ENCODE results near the gene TRIM65. TPM values are rescaled to one million over a fixed set of nuclear protein-coding genes. Genes with fewer than 3 reads are reported as not detected.

Gene TRIM65
- total and polyA plus RNA-seq, 2 of the 13 experiments (the other 11 are each of a cell fraction or from before 2014, with no cell fraction given), result 10.3 to 22.4 TPM

DNA sequence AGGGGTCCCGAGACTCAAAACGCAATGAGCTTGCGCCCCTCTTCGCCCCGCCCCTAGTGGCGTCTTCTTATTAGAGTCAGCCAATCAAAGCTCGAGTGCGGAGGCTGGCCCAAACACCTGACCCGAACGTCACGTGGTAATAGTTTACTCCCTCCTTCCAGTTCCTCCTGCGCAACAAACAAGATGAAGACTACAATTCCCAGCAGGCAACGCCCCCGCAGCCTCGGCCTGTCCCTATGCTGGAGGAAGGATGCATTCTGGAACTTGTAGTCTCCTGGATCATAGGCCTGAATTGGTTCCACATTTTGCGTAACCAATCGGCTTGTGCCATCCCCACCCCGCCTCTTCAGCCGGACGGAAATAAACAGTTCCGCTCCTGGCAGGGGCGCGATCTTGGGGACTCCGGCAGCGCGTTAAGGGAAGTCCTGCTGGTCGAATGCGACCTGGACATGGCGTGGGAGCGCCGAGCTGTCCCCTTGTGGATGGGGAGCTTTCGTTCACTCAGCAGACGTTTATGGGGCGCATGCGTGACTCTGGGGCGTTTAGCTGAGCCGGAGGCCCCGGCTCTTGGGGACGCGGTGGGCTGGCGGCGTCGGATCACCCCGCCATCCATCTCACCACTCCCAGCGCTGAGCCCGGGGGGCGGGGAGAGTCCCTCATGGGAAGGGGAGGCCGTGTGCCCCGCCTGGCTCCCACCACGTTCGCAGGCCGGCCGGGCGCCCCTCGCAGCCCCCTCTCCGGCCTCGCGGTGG lies 41.3 kb downstream of the TRIM65 start, which contains the start of gene WBP2 (continued):
- TF ChIP-seq REL (CRISPR knock-in tag; conservative IDR thresholded peaks at IDR 0.05) (0 out of 2 replicates have a peak, but pooled peaks have one; percentile 14), ASH2L (IDR thresholded peaks at IDR 0.05; ENCODE audit: insufficient read length, low read depth, low read length) (peak; percentile 75), SRSF1 (optimal IDR thresholded peaks at IDR 0.05; ENCODE audit: low read depth, low read length) (peak; percentile 92), HOXA7 (CRISPR knock-in tag; IDR thresholded peaks at IDR 0.05) (no peak), ZNF350 (CRISPR knock-in tag; IDR thresholded peaks at IDR 0.05; ENCODE audit: borderline replicate concordance, low read depth) (peak; percentile 98), ZNF556 (CRISPR knock-in tag; IDR thresholded peaks at IDR 0.05; ENCODE audit: borderline replicate concordance) (peak; percentile 38; the same call in 1 of the 2 replicates), ZNF34 (CRISPR knock-in tag; IDR thresholded peaks at IDR 0.05; ENCODE audit: borderline replicate concordance) (0 out of 2 replicates have a peak, but pooled peaks have one; percentile 59), ISX (CRISPR knock-in tag; conservative IDR thresholded peaks at IDR 0.05) (no peak; the same call in 1 of the 2 replicates), NR2F1 (CRISPR knock-in tag; IDR thresholded peaks at IDR 0.05) (no peak), SMARCC2 (IDR thresholded peaks at IDR 0.05) (no peak), ZNF781 (CRISPR knock-in tag; IDR thresholded peaks at IDR 0.05; ENCODE audit: borderline replicate concordance, not compliant biosample characterization) (no peak), ZNF746 (CRISPR knock-in tag; IDR thresholded peaks at IDR 0.05) (peak; percentile 75; the same call in 1 of the 2 replicates), POGZ (CRISPR knock-in tag; IDR thresholded peaks at IDR 0.05) (peak; percentile 65; the same call in 1 of the 2 replicates)
- TF ChIP-seq, protein P1, sequence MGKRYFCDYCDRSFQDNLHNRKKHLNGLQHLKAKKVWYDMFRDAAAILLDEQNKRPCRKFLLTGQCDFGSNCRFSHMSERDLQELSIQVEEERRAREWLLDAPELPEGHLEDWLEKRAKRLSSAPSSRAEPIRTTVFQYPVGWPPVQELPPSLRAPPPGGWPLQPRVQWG (CRISPR knock-in tag; IDR thresholded peaks at IDR 0.05; ENCODE audit: borderline replicate concordance, low read depth), result no peak
- TF ChIP-seq, protein P2, sequence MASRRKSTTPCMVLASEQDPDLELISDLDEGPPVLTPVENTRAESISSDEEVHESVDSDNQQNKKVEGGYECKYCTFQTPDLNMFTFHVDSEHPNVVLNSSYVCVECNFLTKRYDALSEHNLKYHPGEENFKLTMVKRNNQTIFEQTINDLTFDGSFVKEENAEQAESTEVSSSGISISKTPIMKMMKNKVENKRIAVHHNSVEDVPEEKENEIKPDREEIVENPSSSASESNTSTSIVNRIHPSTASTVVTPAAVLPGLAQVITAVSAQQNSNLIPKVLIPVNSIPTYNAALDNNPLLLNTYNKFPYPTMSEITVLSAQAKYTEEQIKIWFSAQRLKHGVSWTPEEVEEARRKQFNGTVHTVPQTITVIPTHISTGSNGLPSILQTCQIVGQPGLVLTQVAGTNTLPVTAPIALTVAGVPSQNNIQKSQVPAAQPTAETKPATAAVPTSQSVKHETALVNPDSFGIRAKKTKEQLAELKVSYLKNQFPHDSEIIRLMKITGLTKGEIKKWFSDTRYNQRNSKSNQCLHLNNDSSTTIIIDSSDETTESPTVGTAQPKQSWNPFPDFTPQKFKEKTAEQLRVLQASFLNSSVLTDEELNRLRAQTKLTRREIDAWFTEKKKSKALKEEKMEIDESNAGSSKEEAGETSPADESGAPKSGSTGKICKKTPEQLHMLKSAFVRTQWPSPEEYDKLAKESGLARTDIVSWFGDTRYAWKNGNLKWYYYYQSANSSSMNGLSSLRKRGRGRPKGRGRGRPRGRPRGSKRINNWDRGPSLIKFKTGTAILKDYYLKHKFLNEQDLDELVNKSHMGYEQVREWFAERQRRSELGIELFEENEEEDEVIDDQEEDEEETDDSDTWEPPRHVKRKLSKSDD (CRISPR knock-in tag; IDR thresholded peaks at IDR 0.05; ENCODE audit: low read depth), result peak; percentile 79; the same call in 1 of the 2 replicates
- TF ChIP-seq, protein P3, sequence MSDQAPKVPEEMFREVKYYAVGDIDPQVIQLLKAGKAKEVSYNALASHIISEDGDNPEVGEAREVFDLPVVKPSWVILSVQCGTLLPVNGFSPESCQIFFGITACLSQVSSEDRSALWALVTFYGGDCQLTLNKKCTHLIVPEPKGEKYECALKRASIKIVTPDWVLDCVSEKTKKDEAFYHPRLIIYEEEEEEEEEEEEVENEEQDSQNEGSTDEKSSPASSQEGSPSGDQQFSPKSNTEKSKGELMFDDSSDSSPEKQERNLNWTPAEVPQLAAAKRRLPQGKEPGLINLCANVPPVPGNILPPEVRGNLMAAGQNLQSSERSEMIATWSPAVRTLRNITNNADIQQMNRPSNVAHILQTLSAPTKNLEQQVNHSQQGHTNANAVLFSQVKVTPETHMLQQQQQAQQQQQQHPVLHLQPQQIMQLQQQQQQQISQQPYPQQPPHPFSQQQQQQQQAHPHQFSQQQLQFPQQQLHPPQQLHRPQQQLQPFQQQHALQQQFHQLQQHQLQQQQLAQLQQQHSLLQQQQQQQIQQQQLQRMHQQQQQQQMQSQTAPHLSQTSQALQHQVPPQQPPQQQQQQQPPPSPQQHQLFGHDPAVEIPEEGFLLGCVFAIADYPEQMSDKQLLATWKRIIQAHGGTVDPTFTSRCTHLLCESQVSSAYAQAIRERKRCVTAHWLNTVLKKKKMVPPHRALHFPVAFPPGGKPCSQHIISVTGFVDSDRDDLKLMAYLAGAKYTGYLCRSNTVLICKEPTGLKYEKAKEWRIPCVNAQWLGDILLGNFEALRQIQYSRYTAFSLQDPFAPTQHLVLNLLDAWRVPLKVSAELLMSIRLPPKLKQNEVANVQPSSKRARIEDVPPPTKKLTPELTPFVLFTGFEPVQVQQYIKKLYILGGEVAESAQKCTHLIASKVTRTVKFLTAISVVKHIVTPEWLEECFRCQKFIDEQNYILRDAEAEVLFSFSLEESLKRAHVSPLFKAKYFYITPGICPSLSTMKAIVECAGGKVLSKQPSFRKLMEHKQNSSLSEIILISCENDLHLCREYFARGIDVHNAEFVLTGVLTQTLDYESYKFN (CRISPR knock-in tag; conservative IDR thresholded peaks at IDR 0.05), result peak; percentile 83
- TF ChIP-seq, protein P4, sequence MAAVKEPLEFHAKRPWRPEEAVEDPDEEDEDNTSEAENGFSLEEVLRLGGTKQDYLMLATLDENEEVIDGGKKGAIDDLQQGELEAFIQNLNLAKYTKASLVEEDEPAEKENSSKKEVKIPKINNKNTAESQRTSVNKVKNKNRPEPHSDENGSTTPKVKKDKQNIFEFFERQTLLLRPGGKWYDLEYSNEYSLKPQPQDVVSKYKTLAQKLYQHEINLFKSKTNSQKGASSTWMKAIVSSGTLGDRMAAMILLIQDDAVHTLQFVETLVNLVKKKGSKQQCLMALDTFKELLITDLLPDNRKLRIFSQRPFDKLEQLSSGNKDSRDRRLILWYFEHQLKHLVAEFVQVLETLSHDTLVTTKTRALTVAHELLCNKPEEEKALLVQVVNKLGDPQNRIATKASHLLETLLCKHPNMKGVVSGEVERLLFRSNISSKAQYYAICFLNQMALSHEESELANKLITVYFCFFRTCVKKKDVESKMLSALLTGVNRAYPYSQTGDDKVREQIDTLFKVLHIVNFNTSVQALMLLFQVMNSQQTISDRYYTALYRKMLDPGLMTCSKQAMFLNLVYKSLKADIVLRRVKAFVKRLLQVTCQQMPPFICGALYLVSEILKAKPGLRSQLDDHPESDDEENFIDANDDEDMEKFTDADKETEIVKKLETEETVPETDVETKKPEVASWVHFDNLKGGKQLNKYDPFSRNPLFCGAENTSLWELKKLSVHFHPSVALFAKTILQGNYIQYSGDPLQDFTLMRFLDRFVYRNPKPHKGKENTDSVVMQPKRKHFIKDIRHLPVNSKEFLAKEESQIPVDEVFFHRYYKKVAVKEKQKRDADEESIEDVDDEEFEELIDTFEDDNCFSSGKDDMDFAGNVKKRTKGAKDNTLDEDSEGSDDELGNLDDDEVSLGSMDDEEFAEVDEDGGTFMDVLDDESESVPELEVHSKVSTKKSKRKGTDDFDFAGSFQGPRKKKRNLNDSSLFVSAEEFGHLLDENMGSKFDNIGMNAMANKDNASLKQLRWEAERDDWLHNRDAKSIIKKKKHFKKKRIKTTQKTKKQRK (IDR thresholded peaks at IDR 0.05; ENCODE audit: low read length), result no peak

Data from HepG2 (cell line).